SK-N-SH (cell line): Measurements from ENCODE around the gene RSRP1.

Experiments
- CHD2 ChIP-seq: fragments of 150-350 bp; IDR thresholded peaks from 2 replicates; pipeline ENCODE4 v1.6.1; 2018; ENCODE audit warnings: low read length; ENCODE audit not compliant: partially characterized antibody
- EP300 ChIP-seq, 2 experiments: IDR thresholded peaks; 2 replicates each; pipeline versions ENCODE4 v1.4.0 to v1.6.1; 2012; ENCODE audit warnings: borderline replicate concordance in 1 of 2, low read depth in 1 of 2, low read length in 1 of 2
- GABPA ChIP-seq: IDR thresholded peaks from 2 replicates; pipeline ENCODE4 v1.4.0; 2012; ENCODE audit warnings: low read depth, mild to moderate bottlenecking
- GATA2 ChIP-seq: sonication (generic); formaldehyde crosslinking; IDR thresholded peaks from 2 replicates; pipeline ENCODE4 v1.5.0; 2020; ENCODE audit warnings: mild to moderate bottlenecking, missing genetic modification reagents
- JUND ChIP-seq: IDR thresholded peaks from 2 replicates; pipeline ENCODE4 v1.4.0; 2012
- POLR2AphosphoS5 ChIP-seq: IDR thresholded peaks from 2 replicates; pipeline ENCODE4 v1.6.1; 2012; ENCODE audit warnings: low read depth, low read length
- SIN3A ChIP-seq: IDR thresholded peaks from 2 replicates; pipeline ENCODE4 v1.6.1; 2012; ENCODE audit warnings: low read depth, mild to moderate bottlenecking, low read length, moderate library complexity, borderline replicate concordance
- SMC3 ChIP-seq: IDR thresholded peaks from 2 replicates; pipeline ENCODE4 v1.6.1; 2012; ENCODE audit warnings: low read depth, low read length, improper control_type of control experiment
- USF1 ChIP-seq: IDR thresholded peaks from 2 replicates; pipeline ENCODE4 v1.4.0; 2012; ENCODE audit warnings: low read depth, borderline replicate concordance
- USF2 ChIP-seq: fragments of 150-350 bp; IDR thresholded peaks from 2 replicates; pipeline ENCODE4 v1.6.1; 2017; ENCODE audit warnings: antibody characterized with exemption, low read length, low read depth, borderline replicate concordance
- YY1 ChIP-seq: IDR thresholded peaks from 2 replicates; pipeline ENCODE4 v1.4.0; 2012; ENCODE audit warnings: low read depth, mild to moderate bottlenecking
- TF ChIP-seq, protein P1 (sequence below): IDR thresholded peaks from 2 replicates; pipeline ENCODE4 v1.4.0; 2012; ENCODE audit warnings: low read depth
- TF ChIP-seq, protein P2 (sequence below): fragments of 200-600 bp; sonication (generic); IDR thresholded peaks from 2 replicates; pipeline ENCODE4 v1.6.1; 2017; ENCODE audit warnings: antibody characterized with exemption, mild to moderate bottlenecking, moderate library complexity
- TF ChIP-seq, protein P3 (sequence below): IDR thresholded peaks from 2 replicates; pipeline ENCODE4 v1.6.1; 2012; ENCODE audit warnings: mild to moderate bottlenecking, low read depth, low read length, moderate library complexity

DNA sequence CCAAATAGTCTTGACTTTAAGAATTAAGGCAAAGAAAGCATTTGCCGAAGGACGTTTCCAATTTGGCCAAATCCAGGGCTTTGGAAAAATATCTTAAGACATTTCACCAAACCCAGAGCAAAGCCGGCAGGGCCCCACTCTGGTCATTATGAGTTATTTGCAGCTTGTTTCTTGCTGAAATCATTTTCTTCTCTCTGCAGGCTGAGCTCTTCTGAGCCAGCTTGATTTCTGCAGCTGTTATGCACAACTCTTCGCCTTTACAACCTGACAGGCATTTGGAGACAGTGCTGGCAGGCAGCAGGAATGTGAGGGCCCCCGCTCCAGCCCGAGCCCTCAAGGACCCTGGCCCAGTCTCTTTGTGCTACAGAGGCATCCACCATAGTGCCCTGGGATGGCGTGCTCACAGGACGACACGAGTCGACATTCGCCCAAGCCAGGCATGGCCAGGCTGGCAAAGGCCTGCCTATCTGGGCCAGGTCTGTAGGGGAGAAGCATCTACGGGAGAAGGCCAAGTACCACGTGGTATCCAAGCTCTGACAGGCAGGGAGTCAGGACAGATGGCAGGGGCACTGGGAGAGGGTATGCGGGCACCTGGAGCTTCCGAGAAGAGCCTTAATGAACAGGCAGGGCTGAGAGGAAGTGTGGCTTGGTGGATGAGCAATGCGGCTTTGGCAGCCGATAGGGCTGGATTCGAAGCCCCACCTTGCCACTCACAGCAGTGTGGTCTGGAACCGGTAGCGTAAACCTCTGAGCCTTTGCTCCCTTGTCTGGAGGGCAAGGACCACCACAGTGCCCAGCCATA is 47.2 kb downstream of the RSRP1 start:
- TF ChIP-seq, protein P1, sequence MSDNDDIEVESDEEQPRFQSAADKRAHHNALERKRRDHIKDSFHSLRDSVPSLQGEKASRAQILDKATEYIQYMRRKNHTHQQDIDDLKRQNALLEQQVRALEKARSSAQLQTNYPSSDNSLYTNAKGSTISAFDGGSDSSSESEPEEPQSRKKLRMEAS: no peak
- no peak for TF ChIP-seq GABPA
- TF ChIP-seq, protein P2, sequence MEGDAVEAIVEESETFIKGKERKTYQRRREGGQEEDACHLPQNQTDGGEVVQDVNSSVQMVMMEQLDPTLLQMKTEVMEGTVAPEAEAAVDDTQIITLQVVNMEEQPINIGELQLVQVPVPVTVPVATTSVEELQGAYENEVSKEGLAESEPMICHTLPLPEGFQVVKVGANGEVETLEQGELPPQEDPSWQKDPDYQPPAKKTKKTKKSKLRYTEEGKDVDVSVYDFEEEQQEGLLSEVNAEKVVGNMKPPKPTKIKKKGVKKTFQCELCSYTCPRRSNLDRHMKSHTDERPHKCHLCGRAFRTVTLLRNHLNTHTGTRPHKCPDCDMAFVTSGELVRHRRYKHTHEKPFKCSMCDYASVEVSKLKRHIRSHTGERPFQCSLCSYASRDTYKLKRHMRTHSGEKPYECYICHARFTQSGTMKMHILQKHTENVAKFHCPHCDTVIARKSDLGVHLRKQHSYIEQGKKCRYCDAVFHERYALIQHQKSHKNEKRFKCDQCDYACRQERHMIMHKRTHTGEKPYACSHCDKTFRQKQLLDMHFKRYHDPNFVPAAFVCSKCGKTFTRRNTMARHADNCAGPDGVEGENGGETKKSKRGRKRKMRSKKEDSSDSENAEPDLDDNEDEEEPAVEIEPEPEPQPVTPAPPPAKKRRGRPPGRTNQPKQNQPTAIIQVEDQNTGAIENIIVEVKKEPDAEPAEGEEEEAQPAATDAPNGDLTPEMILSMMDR: no peak
- no peak for TF ChIP-seq POLR2AphosphoS5
- TF ChIP-seq GATA2 (CRISPR knock-in tag): no peak
- no peak for TF ChIP-seq USF2
- TF ChIP-seq YY1: no peak
- no peak for TF ChIP-seq CHD2
- TF ChIP-seq EP300 (IDR thresholded peaks at IDR 0.05; ENCODE audit: borderline replicate concordance in 1 of 2, low read depth in 1 of 2, low read length in 1 of 2): no peak
- TF ChIP-seq SMC3: no peak
- no peak for TF ChIP-seq SIN3A
- TF ChIP-seq, protein P3, sequence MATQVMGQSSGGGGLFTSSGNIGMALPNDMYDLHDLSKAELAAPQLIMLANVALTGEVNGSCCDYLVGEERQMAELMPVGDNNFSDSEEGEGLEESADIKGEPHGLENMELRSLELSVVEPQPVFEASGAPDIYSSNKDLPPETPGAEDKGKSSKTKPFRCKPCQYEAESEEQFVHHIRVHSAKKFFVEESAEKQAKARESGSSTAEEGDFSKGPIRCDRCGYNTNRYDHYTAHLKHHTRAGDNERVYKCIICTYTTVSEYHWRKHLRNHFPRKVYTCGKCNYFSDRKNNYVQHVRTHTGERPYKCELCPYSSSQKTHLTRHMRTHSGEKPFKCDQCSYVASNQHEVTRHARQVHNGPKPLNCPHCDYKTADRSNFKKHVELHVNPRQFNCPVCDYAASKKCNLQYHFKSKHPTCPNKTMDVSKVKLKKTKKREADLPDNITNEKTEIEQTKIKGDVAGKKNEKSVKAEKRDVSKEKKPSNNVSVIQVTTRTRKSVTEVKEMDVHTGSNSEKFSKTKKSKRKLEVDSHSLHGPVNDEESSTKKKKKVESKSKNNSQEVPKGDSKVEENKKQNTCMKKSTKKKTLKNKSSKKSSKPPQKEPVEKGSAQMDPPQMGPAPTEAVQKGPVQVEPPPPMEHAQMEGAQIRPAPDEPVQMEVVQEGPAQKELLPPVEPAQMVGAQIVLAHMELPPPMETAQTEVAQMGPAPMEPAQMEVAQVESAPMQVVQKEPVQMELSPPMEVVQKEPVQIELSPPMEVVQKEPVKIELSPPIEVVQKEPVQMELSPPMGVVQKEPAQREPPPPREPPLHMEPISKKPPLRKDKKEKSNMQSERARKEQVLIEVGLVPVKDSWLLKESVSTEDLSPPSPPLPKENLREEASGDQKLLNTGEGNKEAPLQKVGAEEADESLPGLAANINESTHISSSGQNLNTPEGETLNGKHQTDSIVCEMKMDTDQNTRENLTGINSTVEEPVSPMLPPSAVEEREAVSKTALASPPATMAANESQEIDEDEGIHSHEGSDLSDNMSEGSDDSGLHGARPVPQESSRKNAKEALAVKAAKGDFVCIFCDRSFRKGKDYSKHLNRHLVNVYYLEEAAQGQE: no peak
- TF ChIP-seq JUND: no peak
- TF ChIP-seq USF1: no peak
